DMS153 treated with DMSO at 0.1 percent for 48 hours (cell line): Measurements from ENCODE around the gene ELAPOR1.

Experiments used
- DNase-seq: peaks from one replicate; lab custom pipeline; 2025; ENCODE audit not compliant: unreplicated experiment; lab: John Stamatoyannopoulos, UW

Gene ELAPOR1

DNA sequence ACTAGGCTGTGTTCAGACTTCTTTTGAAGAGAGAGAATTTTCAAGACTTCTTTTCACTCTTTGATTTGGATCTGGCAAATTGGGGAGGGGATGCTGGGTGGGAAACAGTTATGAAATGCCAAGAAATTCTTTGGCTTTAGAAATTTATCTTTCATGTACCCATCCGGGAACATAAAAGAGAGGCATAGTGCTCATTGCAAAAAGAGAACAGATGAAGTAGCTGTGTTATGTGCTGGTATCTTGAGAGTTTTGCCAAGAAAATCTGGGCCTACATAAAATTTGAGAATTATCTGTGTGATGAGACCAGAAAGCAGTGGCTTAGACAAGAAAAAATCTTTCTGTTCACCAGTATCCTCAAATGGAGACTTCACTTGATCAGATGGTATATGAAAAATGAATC lies 19.0 kb upstream of the ELAPOR1 start:
- DNase-seq, result no peak

DNA sequence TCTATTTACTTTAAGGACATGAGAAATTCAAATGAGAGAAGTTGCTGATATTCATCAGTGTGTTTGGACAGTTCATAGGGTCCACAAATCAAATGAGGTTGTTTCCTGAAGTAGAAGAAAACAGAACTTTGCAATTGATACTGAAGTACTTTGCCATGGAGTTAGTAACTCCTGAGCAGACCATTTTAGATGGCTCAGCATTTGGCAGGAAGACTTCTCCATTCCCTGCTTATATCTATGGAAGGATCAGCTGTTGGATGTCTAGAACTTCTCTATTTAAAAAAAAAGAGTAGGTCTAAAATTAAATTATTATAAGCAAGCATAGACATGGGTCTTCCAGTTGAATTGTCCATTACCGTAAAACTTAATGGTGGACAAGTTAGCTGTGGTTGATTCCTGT lies 18.3 kb upstream of the ELAPOR1 start:
- DNase-seq, result no peak

GRCh38 chr1:109096120-109096519 lies 17.8 kb upstream of the ELAPOR1 start:
- no peak for DNase-seq

DNA sequence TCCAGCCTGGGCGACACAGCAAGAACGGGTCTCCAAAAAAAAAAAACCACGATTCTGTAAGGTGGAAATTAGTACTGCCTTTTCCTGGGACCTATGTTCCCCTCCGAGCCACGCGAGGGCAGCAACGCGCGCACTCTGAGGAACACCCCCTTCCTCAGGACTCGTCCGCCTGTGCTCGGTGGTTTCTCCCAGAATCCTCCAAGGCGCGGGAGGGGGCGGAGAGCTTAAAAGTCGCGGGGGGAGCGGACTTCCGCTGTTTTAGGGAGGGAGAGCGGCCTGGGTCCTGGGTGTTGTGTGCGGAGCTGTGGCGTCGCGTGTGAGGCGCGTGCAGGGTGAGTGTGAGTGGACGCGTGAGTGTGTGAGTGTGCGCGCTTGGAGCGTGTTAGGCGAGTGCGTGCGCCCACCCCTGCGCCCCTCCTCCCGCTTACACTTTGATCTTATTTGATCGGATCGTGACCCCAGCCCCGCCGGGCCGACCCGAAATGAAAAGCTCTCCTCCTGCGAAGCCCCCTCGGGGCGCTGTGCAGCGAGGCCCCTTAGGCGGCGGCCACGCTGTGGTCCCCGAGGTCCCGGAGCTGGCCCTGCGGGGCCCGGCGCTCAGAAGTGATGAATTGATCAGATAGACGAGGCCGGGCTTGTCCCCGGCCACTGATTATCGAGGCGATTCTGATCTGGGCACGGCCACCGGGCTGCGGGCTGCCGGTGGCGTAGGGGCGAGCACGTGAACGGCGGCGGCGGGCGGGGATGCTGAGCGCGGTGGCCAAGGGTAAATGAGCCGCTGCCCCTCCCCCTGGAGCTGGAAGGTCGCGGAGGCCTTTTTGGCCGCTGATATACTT lies 13.8 kb upstream of the ELAPOR1 start:
- DNase-seq, result peak; percentile 85

DNA sequence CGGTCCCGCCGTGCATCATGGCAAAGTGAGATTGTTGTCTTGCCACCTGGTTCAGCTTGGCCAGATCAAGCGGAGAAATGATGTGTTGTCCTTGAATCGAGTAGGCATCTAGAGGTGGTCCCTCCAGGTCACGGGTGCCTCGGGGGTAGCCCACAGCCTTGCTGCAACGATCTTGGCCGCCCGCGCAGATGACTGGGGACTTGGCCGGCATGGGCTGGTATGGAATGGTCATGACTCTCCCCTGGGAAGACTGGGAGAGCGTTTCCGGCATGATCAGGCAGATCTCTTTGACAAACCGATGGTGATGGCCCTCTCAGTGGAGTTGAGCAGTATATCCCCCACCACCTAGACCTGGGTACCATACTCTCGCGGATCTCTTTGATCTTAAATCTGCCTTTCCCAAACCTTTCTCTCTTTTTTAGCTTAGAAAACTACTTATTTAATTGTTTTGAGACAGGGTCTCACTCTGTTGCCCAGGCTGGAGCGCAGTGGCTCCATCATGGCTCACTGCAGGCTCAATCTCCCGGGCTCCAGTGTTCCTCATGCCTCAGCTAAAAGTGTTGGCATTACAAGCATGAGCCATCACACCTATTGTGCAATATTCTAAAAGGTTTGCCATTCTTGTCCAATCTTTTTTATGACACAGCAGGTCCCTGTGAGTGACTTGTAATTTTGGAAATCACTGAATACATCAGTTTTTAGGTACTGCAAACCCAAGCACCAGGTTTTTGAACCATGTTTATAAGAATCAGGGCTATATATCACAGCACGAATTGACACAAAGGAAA lies 9.4 kb upstream of the ELAPOR1 start:
- DNase-seq, result no peak

DNA sequence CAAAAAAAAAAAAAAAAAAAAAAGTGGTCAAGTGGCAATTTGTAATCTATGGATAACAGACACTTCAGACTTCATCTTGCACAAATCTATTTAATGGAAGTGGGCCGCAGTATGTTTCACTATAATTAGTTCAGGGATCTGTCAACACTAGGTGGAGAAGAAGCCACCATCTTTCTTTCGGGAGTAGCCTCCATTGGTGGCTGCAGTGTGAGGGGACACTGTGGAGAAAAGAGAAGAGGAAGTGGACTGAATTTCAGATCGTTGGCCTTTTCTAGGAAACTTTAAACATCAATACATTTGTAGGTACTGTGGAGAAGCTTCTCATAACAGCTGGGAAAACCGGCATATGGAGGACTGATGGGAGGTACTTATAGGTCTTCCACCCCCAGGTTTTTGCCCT lies 8.0 kb upstream of the ELAPOR1 start:
- no peak for DNase-seq

DNA sequence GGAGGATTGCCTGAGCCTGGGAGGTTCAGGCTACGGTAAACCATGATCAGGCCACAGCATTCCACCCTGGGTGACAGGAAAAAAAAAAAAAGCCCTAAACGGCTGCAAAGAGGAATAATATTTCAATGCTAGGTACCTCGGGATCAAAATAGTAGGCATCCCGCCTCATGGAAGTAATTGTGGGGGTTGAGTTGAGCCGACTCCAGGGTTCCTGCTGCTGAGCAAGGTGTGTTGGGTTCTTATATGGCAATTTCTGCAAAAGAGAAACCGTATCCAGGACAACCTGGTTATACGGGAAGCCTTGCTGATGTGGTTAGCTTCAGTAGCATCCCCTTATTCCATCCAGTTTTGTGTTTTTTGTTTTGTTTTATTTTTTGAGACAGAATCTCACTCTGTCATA lies 6.1 kb upstream of the ELAPOR1 start:
- no peak for DNase-seq

DNA sequence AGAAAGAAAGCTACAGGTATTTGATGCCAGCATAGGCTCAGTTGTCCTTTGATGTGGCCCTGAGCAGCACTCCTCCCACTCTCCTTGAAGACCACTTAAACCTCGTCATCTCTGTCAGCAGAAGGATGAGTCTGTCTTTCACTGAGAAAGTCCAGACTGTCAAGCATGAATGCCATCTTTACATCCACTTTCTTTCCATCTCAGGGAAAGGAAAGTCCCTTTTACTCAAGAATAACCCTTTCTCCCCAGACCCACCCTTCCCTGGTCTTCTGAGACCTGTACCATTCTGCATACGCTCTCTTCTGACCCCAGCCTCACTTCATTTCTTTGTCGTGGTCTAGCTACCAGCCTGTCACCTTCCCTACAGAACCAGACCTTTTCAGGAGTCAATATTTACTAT lies 4.0 kb upstream of the ELAPOR1 start:
- no peak for DNase-seq

DNA sequence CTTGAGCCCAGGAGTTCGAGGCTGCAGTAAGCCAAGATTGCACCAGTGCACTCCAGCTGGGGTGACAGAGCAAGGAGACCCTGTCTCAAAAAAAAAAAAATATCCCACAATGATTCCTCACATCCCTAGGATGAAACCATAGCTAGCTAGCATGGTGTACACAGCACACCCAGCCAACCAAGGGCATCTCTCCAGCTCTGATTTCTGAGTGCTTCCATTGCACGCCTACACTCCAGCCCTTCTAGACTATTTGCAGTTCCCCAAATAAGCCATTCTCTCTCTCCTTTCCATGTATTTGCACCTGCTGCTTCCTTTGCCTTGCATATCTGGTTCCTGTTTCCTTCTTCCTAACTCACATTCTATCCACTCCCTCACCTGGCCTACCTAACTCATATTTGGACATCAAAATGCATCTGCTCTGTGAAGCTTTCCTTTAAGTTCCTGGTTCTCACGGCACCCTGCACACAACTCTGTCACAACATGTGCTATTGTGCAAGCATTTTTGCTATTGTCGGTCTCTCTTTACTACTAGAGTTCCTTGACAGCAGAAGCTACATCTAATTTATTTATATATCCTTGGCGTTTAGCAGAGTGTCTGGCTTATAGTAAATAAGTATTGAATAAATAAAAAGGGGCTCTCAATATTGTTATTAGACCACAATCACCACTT lies 2.4 kb upstream of the ELAPOR1 start:
- no peak for DNase-seq

DNA sequence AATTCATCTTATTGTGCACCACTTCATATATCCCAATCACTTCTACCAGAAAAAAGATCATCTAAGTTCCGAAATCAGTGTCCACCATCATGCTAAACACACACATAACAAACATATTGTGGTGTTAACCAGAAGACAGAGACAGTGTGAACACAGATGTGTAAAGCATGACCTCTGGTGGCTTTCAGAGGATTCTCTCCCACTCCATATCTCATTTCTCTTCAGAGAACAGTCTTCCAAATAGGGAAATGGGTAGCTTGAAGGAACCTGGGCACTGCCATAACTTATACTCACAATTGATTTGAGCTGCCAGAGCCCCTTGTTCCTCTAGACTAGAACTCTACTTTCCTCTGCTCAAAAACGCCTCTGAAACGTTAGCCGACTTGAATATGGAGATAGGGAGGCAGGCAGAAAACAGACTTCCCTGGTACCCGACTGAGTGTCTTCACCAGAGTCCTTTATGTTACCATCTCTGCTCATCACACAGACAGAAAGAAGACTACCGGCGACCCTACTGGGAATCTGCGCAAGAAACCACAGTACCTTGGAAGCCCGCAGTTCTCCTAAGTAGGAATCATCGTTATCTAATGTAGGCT lies 1.8 kb upstream of the ELAPOR1 start:
- no peak for DNase-seq

GRCh38 chr1:109112652-109113285 lies 1.1 kb upstream of the ELAPOR1 start:
- peak; percentile 93 for DNase-seq

DNA sequence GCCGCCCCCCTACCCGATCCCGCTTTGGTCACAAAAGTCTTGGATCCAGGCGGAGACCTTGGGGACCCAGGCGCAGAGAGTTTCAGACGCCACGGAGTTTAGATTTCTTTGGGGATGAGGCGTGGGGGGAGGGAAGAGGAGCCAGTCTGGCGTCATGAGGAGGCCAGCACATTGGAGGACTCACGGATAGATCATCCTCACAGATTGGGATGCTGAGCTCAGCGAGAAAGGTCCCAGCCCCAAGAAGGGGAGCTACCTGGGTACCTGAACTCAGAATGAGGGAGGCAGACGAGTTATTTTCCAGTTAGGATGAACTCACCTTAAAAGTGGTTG lies 393 bp downstream of the ELAPOR1 start:
- peak; percentile 29 for DNase-seq

- no peak for DNase-seq
Measured at GRCh38 chr1:109115685-109116084, 1.8 kb downstream of the ELAPOR1 start.

DNA sequence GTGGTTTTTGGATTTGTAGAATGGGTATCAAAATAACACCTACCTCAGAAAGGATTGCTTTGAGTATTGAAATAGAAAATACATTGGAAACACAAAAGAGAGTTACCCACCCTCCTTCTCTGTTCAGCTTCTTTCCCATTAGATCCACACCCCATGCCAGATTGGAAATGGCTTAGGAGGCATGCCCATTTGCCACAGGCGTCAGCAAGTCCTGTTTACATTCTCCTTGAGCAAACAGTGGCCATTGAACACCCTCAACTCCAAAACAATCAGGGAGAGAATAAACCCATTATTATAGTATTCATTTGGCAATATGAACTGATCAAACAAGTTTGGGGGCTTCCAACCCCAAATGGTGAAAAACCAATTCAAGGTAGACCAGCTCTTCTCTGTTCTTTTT lies 2.4 kb downstream of the ELAPOR1 start:
- DNase-seq, result peak; percentile 94

GRCh38 chr1:109118089-109118488 lies 4.2 kb downstream of the ELAPOR1 start:
- DNase-seq, result no peak

GRCh38 chr1:109120356-109120755 lies 6.4 kb downstream of the ELAPOR1 start:
- DNase-seq, result no peak

DNA sequence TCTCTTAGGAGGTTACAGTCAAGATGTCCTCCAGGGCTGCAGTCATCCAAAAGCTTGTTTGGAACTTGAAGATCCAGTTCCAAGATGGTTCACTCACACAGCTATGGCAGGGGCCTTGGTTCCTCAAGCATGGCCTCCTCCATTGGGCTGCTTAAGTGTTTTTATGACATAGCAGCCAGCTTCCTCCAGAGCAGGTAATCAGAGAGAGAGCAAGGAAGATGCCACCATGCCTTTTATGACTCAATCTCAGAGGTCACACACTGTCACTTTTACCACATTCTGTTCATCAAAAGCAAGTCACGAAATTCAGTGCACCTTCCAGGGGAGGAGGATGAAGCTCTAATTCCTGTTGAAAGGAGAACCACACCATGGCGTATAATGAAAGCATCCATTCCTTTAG lies 17.1 kb downstream of the ELAPOR1 start:
- DNase-seq, result no peak

DNA sequence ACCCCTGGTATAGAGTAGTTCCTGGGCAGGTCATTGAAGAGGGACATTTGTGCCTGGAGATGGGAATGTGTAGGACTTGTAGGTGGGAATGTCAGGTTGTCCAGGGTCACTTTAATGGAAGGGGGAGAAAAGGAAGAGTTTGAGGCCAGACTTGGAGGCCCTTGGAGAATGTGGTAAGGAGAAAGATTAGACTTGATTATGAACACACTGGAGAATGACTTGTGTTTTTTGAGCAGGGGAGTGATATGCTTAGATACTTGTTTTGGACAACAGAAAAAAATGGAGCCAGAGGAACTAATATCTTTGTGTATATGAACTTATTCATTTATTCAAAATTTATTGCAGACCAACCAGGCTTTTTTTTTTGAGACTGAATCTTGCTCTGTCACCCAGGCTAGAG lies 17.9 kb downstream of the ELAPOR1 start:
- DNase-seq, result no peak

DNA sequence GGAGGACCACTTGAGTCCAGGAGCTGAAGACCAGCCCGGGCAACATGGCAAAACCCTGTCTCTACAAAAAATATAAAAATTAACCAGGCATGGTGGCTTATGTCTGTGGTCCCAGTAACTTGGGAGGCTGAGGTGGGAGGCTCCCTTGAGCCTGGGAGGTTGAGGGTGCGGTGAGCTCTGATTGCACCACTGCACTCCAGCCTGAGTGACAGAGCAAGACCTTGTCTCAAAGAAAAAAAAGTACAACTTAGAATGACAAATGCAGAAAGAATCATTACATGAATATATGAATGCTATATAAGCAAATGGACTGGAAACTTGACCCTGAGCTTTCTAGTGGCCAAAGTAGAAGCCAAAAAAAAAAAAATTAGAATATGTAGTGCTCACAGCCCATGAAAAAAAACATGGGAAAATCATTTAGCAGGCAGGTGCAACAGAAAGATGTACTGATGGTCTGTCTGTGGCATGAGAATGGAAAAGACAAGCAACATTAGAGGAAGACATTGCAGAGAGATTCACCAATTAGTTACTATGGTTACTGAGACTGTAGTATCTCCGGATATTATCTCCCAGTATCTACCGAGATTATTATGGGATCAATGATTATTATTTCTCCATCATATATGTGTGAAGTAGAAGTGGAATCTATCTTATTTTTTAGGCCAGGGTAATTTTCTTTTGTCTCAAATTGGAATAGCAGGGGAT lies 19.2 kb downstream of the ELAPOR1 start:
- no peak for DNase-seq

- DNase-seq, result no peak
Measured at GRCh38 chr1:109133815-109134214, 19.9 kb downstream of the ELAPOR1 start.

DNA sequence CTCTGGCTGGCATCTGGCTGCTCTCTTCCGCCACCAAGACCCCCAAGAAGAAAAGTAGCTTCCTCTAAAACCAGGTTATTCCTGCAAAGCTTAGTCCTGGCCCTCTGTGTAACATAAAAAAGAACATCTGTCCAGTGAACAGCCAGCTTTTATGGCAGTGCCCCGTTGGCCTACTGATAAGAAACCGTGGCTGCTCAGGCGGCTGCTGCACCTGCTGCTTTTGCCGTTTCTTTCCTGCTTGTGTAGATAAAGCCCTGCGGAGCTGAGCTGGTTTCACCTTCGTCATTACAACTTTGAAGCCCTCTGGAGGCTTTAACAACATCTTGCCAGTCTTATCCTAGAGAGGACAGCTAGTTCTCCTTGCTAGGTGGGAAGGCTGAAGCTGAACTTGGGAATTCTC lies 20.5 kb downstream of the ELAPOR1 start:
- DNase-seq, result no peak
